ENCODE measurements around the gene CHKA. TPM values are rescaled to one million over a fixed set of nuclear protein-coding genes. Genes with fewer than 3 reads are reported as not detected.

The CHKA gene
- total and polyA plus RNA-seq, 9 of the 15 experiments (the other 6 are each of a cell fraction or from before 2014, with no cell fraction given): 3.6 to 37.0 (median 30.2) TPM

DNA sequence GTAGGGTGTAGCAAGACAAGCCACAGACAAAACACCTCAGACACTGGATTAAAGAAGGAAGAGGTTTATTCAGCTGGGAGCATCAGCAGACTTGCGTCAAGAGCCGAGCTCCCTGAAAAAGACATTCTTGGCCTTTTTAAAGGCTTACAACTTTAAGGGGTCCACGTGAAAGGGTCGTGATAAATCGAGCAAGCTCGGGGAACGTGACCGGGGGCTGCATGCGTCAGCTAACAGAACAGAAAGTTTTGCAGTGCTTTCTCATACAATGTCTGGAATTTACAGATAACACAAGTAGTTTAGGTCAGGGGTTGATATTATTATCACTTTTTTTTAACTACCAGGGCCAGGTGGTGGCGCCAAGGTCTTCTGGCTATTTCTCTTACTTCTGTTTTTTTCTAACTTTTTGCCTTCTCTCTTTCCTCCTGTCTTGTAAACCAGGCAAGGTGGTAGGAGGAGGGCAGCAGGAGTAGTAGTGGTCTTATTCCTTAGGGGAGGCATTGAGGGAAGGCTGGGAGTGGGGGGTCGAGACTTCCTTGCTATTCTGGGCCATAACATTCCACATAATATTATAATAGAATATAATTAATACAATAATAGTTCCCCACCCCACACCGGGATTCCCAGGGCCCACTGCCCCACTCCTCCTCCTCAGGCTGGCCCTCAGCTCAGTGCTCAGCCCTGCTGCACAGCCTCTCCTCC lies 111.6 kb downstream of the CHKA start (continued):
- TF ChIP-seq, protein P1, sequence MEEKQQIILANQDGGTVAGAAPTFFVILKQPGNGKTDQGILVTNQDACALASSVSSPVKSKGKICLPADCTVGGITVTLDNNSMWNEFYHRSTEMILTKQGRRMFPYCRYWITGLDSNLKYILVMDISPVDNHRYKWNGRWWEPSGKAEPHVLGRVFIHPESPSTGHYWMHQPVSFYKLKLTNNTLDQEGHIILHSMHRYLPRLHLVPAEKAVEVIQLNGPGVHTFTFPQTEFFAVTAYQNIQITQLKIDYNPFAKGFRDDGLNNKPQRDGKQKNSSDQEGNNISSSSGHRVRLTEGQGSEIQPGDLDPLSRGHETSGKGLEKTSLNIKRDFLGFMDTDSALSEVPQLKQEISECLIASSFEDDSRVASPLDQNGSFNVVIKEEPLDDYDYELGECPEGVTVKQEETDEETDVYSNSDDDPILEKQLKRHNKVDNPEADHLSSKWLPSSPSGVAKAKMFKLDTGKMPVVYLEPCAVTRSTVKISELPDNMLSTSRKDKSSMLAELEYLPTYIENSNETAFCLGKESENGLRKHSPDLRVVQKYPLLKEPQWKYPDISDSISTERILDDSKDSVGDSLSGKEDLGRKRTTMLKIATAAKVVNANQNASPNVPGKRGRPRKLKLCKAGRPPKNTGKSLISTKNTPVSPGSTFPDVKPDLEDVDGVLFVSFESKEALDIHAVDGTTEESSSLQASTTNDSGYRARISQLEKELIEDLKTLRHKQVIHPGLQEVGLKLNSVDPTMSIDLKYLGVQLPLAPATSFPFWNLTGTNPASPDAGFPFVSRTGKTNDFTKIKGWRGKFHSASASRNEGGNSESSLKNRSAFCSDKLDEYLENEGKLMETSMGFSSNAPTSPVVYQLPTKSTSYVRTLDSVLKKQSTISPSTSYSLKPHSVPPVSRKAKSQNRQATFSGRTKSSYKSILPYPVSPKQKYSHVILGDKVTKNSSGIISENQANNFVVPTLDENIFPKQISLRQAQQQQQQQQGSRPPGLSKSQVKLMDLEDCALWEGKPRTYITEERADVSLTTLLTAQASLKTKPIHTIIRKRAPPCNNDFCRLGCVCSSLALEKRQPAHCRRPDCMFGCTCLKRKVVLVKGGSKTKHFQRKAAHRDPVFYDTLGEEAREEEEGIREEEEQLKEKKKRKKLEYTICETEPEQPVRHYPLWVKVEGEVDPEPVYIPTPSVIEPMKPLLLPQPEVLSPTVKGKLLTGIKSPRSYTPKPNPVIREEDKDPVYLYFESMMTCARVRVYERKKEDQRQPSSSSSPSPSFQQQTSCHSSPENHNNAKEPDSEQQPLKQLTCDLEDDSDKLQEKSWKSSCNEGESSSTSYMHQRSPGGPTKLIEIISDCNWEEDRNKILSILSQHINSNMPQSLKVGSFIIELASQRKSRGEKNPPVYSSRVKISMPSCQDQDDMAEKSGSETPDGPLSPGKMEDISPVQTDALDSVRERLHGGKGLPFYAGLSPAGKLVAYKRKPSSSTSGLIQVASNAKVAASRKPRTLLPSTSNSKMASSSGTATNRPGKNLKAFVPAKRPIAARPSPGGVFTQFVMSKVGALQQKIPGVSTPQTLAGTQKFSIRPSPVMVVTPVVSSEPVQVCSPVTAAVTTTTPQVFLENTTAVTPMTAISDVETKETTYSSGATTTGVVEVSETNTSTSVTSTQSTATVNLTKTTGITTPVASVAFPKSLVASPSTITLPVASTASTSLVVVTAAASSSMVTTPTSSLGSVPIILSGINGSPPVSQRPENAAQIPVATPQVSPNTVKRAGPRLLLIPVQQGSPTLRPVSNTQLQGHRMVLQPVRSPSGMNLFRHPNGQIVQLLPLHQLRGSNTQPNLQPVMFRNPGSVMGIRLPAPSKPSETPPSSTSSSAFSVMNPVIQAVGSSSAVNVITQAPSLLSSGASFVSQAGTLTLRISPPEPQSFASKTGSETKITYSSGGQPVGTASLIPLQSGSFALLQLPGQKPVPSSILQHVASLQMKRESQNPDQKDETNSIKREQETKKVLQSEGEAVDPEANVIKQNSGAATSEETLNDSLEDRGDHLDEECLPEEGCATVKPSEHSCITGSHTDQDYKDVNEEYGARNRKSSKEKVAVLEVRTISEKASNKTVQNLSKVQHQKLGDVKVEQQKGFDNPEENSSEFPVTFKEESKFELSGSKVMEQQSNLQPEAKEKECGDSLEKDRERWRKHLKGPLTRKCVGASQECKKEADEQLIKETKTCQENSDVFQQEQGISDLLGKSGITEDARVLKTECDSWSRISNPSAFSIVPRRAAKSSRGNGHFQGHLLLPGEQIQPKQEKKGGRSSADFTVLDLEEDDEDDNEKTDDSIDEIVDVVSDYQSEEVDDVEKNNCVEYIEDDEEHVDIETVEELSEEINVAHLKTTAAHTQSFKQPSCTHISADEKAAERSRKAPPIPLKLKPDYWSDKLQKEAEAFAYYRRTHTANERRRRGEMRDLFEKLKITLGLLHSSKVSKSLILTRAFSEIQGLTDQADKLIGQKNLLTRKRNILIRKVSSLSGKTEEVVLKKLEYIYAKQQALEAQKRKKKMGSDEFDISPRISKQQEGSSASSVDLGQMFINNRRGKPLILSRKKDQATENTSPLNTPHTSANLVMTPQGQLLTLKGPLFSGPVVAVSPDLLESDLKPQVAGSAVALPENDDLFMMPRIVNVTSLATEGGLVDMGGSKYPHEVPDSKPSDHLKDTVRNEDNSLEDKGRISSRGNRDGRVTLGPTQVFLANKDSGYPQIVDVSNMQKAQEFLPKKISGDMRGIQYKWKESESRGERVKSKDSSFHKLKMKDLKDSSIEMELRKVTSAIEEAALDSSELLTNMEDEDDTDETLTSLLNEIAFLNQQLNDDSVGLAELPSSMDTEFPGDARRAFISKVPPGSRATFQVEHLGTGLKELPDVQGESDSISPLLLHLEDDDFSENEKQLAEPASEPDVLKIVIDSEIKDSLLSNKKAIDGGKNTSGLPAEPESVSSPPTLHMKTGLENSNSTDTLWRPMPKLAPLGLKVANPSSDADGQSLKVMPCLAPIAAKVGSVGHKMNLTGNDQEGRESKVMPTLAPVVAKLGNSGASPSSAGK (IDR thresholded peaks at IDR 0.05): no peak
- TF ChIP-seq, protein P2, sequence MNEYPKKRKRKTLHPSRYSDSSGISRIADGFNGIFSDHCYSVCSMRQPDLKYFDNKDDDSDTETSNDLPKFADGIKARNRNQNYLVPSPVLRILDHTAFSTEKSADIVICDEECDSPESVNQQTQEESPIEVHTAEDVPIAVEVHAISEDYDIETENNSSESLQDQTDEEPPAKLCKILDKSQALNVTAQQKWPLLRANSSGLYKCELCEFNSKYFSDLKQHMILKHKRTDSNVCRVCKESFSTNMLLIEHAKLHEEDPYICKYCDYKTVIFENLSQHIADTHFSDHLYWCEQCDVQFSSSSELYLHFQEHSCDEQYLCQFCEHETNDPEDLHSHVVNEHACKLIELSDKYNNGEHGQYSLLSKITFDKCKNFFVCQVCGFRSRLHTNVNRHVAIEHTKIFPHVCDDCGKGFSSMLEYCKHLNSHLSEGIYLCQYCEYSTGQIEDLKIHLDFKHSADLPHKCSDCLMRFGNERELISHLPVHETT (CRISPR knock-in tag; conservative IDR thresholded peaks at IDR 0.05 in 1 of 2, IDR thresholded peaks at IDR 0.05 in 1 of 2): 0 out of 4 replicates have a peak, but pooled peaks of 1 of the 2 experiments have one; percentile 28
- TF ChIP-seq, protein P3, sequence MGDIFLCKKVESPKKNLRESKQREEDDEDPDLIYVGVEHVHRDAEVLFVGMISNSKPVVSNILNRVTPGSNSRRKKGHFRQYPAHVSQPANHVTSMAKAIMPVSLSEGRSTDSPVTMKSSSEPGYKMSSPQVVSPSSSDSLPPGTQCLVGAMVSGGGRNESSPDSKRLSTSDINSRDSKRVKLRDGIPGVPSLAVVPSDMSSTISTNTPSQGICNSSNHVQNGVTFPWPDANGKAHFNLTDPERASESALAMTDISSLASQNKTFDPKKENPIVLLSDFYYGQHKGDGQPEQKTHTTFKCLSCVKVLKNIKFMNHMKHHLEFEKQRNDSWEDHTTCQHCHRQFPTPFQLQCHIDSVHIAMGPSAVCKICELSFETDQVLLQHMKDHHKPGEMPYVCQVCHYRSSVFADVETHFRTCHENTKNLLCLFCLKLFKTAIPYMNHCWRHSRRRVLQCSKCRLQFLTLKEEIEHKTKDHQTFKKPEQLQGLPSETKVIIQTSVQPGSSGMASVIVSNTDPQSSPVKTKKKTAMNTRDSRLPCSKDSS (IDR thresholded peaks at IDR 0.05; ENCODE audit: low read depth, partially characterized antibody): no peak
- TF ChIP-seq RBM14 (IDR thresholded peaks at IDR 0.05; ENCODE audit: borderline replicate concordance, insufficient read depth, low read depth, low read length) (no peak), ZNF785 (CRISPR knock-in tag; IDR thresholded peaks at IDR 0.05) (no peak), TOE1 (IDR thresholded peaks at IDR 0.05; ENCODE audit: borderline replicate concordance) (no peak; the same call in 1 of the 2 replicates), TOE1 (CRISPR knock-in tag; IDR thresholded peaks at IDR 0.05; ENCODE audit: borderline replicate concordance, low read depth) (no peak), MYNN (IDR thresholded peaks at IDR 0.05) (no peak), MYNN (CRISPR knock-in tag; IDR thresholded peaks at IDR 0.05) (no peak), CTBP1 (IDR thresholded peaks at IDR 0.05; ENCODE audit: borderline replicate concordance) (no peak), MEF2A (IDR thresholded peaks at IDR 0.05; ENCODE audit: control insufficient read depth, low read depth, low read length) (no peak)
